A673 (cell line): ENCODE results near the gene NUDT12. TPM values are rescaled to one million over a fixed set of nuclear protein-coding genes. Genes with fewer than 3 reads are reported as not detected.

Experiments used
- BruUV-seq: library from RNA; stranded (reverse); fragments of 400-500 nt; replicated peaks from 2 replicates; lab custom pipeline; 2021; lab: Mats Ljungman, UMichigan
- CTCF ChIA-PET: fragments of 300-600 bp; sonication (Branson Sonifier 250); formaldehyde crosslinking; loops from one replicate; lab custom pipeline; 2022; ENCODE audit warnings: antibody characterized with exemption; lab: Charles Lee
- POLR2A ChIA-PET: fragments of 300-600 bp; sonication (Branson Sonifier 250); formaldehyde crosslinking; loops from one replicate; lab custom pipeline; 2022; ENCODE audit warnings: antibody characterized with exemption; ENCODE audit not compliant: low non-redundant PET; lab: Charles Lee
- DNase-seq: peaks from one replicate; pipeline ENCODE4 v3.0.0-alpha.2; 2015; ENCODE audit warnings: low spot score
- H3K27ac ChIP-seq: fragments of 200-600 bp; sonication (generic); 2 replicates; pipeline ENCODE4 v1.5.1; 2016; ENCODE audit warnings: mixed run types, low read depth, mild to moderate bottlenecking, mixed read lengths, antibody characterized with exemption, low read length; ENCODE audit not compliant: poor library complexity, severe bottlenecking
- H3K27me3 ChIP-seq: fragments of 200-600 bp; sonication (generic); replicated peaks from 2 replicates; pipeline ENCODE4 v1.6.1; 2017; ENCODE audit warnings: mixed run types, low read depth, mild to moderate bottlenecking, mixed read lengths, antibody characterized with exemption, low read length; ENCODE audit not compliant: insufficient read depth, poor library complexity
- H3K36me3 ChIP-seq: fragments of 200-600 bp; sonication (generic); 2 replicates; pipeline ENCODE4 v1.6.1; 2016; ENCODE audit warnings: mixed run types, mild to moderate bottlenecking, mixed read lengths, antibody characterized with exemption, low read length; ENCODE audit not compliant: insufficient read depth, poor library complexity, severe bottlenecking
- H3K4me1 ChIP-seq: fragments of 200-600 bp; sonication (generic); 2 replicates; pipeline ENCODE4 v1.6.1; 2017; ENCODE audit warnings: mixed run types, mild to moderate bottlenecking, mixed read lengths, antibody characterized with exemption, low read length; ENCODE audit not compliant: insufficient read depth, poor library complexity, severe bottlenecking
- H3K4me3 ChIP-seq: fragments of 200-600 bp; sonication (generic); 2 replicates; pipeline ENCODE4 v1.5.1; 2016; ENCODE audit warnings: low read depth, mixed run types, mild to moderate bottlenecking, mixed read lengths, low read length; ENCODE audit not compliant: poor library complexity, severe bottlenecking
- H3K9me3 ChIP-seq: fragments of 200-600 bp; sonication (generic); 2 replicates; pipeline ENCODE4 v1.6.1; 2016; ENCODE audit warnings: mixed run types, low read depth, mild to moderate bottlenecking, mixed read lengths, antibody characterized with exemption, low read length; ENCODE audit not compliant: poor library complexity, severe bottlenecking
- CTCF ChIP-seq: fragments of 300-800, 200-600 bp; sonication (generic); conservative IDR thresholded peaks from 2 replicates; pipeline ENCODE4 v1.5.1; 2017; ENCODE audit warnings: low read depth, mild to moderate bottlenecking, antibody characterized with exemption, low read length, moderate library complexity, mixed read lengths
- EZH2 ChIP-seq: fragments of 200-600 bp; sonication (generic); IDR thresholded peaks from 2 replicates; pipeline ENCODE4 v1.6.1; 2017; ENCODE audit warnings: borderline replicate concordance, low read depth, mild to moderate bottlenecking, mixed read lengths, antibody characterized with exemption, low read length; ENCODE audit not compliant: poor library complexity, severe bottlenecking
- intact Hi-C: fragments of 100-400 bp; cut with micrococcal nuclease; formaldehyde crosslinking; loops from one replicate; pipeline ENCODE4 v1.10.0; 2022; ENCODE audit not compliant: unreplicated experiment
- total RNA-seq: library from RNA; stranded (reverse); gene quantifications from 2 replicates; pipeline ENCODE4 v1.2.3, GENCODE V29; 2021

Gene NUDT12
- total RNA-seq, 1 experiment from 2014 or later = 10.2 TPM

DNA sequence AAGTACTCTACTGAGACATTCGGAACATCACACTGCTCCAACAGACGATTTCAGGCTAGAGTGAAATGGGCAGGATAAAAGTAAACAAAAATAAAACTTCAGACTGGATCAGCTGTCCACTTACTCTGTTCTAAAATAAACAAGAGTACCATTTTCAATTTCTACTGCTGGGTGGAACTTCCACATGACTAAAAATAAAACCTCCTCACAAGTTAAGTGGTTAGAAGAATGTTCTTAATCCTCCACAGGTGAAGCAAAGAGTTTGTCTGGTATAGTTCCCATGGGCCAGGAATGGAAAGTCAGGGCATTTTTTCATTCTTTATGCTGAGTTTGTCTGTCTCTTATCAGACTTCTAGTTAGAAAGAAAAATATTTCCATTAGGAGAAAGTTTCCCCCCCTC lies 15.7 kb downstream of the NUDT12 start:
- no peaks in the 10 kb centered on the region for H3K4me1 ChIP-seq
- no peaks in the 10 kb centered on the region for H3K27me3 ChIP-seq
- H3K27ac ChIP-seq = no peak overlapping the region
- no peak overlapping the region for H3K4me3 ChIP-seq
- no peak for DNase-seq
- ChIA-PET POLR2A (no interaction called here), CTCF (no interaction called here)
- BruUV-seq = no TSS peak
- intact Hi-C loops = no loop called here
- no peaks in the 10 kb centered on the region for H3K9me3 ChIP-seq
- peaks cover 6% of the 10 kb centered on the region for H3K36me3 ChIP-seq
- TF ChIP-seq CTCF (no peak), EZH2 (no peak)

- Histone ChIP-seq H3K9me3 (no peaks in the 10 kb centered on the region), H3K27ac (no peak overlapping the region), H3K4me3 (no peak overlapping the region), H3K27me3 (no peaks in the 10 kb centered on the region), H3K36me3 (no peaks in the 10 kb centered on the region), H3K4me1 (no peaks in the 10 kb centered on the region)
- no peak for DNase-seq
- intact Hi-C loops = no loop called here
- BruUV-seq = no TSS peak
- POLR2A ChIA-PET = no interaction called here
- CTCF ChIA-PET = no interaction called here
- no peak for TF ChIP-seq CTCF
- no peak for TF ChIP-seq EZH2
Observed at GRCh38 chr5:103542441-103542840, 20.1 kb downstream of the NUDT12 start.

GRCh38 chr5:103541569-103541968 lies 21.0 kb downstream of the NUDT12 start:
- CTCF ChIA-PET = no interaction called here
- no TSS peak for BruUV-seq
- intact Hi-C loops = no loop called here

More at GRCh38 chr5:103541569-103541968, 21.0 kb downstream of the NUDT12 start:
- H3K4me3 ChIP-seq = no peak overlapping the region
- H3K4me1 ChIP-seq = no peaks in the 10 kb centered on the region
- H3K9me3 ChIP-seq = no peaks in the 10 kb centered on the region
- TF ChIP-seq CTCF = no peak
- TF ChIP-seq EZH2 = no peak
- no peaks in the 10 kb centered on the region for H3K27me3 ChIP-seq
- H3K27ac ChIP-seq = no peak overlapping the region
- DNase-seq = no peak
- POLR2A ChIA-PET = no interaction called here
- H3K36me3 ChIP-seq = no peaks in the 10 kb centered on the region
